HFF-Myc (cell line): ENCODE data around the gene PRPS2.

Experiments used
- DNase-seq: peaks from one replicate; pipeline ENCODE4 v3.0.0-alpha.2; 2011; ENCODE audit warnings: low read depth; ENCODE audit errors: extremely low read depth
- H3K4me3 ChIP-seq: replicated peaks from 2 replicates; pipeline ENCODE4 v1.5.1; 2011; ENCODE audit warnings: low read depth, mild to moderate bottlenecking, control low read depth, low read length
- TF ChIP-seq, protein P1 (sequence below): IDR thresholded peaks from 2 replicates; pipeline ENCODE4 v1.5.1; 2012; ENCODE audit warnings: mild to moderate bottlenecking, low read depth, low read length, control low read depth; ENCODE audit errors: missing control alignments

The PRPS2 gene

DNA sequence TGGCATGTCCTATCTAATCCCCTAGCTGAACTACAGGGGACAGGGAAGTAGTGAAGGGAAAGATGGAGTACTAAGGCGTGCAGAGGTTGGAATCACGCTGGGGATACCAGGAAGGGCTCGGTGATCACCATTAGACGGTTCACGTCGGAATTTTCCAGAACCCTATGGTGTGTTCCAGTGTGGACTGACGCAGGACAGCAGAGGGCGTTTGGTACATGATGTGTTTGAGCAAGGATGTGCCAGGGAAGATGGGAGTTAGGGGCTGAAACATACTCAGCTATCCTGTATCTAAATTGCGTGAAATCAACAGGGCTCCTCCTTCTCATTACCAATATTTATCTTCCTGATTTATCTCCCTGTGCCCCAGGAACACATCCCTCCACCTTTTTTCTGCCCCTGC lies 33.7 kb downstream of the PRPS2 start:
- TF ChIP-seq, protein P1, sequence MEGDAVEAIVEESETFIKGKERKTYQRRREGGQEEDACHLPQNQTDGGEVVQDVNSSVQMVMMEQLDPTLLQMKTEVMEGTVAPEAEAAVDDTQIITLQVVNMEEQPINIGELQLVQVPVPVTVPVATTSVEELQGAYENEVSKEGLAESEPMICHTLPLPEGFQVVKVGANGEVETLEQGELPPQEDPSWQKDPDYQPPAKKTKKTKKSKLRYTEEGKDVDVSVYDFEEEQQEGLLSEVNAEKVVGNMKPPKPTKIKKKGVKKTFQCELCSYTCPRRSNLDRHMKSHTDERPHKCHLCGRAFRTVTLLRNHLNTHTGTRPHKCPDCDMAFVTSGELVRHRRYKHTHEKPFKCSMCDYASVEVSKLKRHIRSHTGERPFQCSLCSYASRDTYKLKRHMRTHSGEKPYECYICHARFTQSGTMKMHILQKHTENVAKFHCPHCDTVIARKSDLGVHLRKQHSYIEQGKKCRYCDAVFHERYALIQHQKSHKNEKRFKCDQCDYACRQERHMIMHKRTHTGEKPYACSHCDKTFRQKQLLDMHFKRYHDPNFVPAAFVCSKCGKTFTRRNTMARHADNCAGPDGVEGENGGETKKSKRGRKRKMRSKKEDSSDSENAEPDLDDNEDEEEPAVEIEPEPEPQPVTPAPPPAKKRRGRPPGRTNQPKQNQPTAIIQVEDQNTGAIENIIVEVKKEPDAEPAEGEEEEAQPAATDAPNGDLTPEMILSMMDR = no peak
- no peak for DNase-seq
- no peak overlapping the region for H3K4me3 ChIP-seq

DNA sequence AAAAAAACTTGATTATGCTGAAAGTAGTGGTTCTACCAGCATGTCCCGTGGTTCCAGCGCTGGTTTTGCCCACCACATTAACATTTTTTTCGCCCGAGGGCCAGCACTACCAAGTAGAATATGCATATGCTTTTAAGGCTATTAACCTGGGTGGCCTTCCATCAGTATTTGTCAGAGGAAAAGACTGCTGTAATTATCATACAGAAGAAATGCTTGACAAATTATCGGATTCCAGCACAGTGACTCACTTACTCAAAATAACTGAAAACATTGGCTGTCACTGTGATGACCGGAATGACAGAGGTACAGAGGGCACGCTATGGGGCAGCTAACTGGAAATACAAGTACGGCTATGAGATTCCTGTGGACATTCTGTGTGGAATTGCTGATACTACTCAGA lies 34.6 kb downstream of the PRPS2 start:
- TF ChIP-seq, protein P1 = no peak
- no peak for DNase-seq
- H3K4me3 ChIP-seq = no peak overlapping the region

DNA sequence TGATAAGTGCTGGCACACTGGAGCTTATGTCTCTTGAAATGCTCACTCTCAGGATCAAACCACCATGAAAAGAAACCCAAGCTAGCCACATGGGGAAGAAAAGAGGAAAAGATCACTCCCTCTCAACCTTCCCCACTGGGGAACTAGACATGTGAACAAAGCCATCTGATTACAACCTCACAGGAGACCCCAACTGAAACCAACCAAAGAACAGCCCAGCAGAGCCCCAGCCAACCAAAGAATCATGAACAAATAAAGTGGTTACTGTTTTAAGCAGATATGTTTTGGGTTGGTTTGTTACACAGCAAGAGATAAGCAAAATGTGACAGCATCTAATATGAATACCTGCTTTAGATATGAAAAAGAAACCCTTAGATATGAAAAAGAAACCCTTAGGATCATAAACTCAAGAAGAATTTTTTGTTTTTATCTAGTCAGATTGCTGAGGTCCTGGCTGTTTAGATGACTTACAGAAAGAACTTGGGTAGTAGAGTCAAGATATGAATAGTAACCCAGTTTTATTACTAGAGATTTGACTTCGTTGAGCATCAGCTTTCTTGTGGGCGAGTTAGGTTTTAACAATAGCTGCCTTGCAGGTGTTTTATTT lies 52.0 kb downstream of the PRPS2 start:
- DNase-seq = no peak
- TF ChIP-seq, protein P1 = no peak
- no peak overlapping the region for H3K4me3 ChIP-seq

DNA sequence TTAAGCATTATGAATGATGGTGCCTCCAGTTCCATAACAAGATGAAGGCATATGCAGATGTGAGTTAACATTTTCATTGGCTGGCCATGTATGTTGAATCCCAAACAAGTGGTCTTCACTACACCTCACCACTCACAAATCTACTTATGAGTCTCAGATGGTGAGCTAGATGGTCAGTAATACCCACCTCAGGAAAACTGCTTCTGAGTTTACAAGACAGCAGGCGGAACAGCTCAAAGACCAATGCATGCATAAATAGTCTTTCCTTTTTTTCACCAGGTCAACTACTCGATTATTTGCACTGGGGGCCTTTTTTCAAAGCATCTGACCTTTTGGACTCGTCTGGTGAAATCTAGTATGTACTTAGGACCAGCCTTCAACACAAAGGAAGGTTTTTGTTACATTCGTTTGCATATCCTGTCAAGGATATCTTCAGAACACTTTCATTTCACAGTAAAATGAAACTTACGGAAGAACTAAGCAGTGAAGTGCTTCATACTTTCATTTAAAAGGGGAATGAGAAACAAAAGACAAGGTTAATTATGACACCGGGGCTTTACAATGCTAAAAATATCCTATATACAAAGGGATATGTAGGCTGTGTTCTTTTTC lies 52.6 kb downstream of the PRPS2 start:
- TF ChIP-seq, protein P1 = no peak
- no peak overlapping the region for H3K4me3 ChIP-seq
- DNase-seq = no peak

DNA sequence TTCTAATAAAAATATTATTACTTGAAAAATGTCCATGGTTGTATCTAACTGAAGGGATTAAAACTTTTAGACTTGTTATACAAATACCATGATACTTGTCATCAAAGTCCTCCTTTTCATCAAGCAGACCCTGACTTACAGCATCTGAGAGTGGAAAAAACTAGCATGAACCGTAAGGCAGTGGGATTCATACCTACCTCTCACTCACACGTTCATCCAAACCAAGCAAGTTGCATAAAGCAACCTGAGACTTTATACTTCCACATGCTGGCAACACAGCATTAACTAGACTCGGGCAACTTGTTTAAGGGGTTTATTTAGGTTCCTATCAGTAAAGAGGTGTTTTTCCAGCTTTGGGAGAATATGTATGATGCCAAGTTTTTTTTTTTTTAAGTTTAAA lies 53.1 kb downstream of the PRPS2 start:
- TF ChIP-seq, protein P1 = no peak
- H3K4me3 ChIP-seq = no peak overlapping the region
- DNase-seq = no peak

DNA sequence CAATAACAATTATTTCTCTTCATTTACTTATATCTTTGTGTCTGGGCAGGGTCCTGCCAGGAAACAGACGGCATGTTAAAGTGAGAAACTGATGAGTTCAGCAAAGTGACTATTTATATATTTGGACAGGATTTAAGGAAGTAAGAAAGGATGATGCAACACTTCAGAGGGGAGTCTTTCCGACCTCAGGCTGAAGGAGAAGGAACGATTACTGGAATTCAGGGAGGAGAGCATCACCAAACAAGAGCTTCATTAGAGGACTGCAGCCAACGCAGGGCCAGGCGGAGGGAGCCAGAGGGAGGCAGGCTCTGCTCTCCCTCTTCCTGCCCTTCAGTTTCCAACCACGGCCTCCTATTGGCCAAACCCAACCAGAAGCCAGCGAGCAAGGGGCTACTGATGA lies 74.1 kb downstream of the PRPS2 start:
- TF ChIP-seq, protein P1 = no peak
- H3K4me3 ChIP-seq = no peak overlapping the region
- DNase-seq = no peak
